ENCODE measurements around the gene A1BG. TPM values are rescaled to one million over a fixed set of nuclear protein-coding genes. Genes with fewer than 3 reads are reported as not detected.
"Not testable (repeated sequence)": the region's sequence is repeated elsewhere in the genome, so short reads cannot be mapped to it uniquely, and the experiment has no call there.

Gene A1BG
- polyA plus RNA-seq, 5 donors, result 0.90 to 4.6 (median 1.9) TPM

DNA sequence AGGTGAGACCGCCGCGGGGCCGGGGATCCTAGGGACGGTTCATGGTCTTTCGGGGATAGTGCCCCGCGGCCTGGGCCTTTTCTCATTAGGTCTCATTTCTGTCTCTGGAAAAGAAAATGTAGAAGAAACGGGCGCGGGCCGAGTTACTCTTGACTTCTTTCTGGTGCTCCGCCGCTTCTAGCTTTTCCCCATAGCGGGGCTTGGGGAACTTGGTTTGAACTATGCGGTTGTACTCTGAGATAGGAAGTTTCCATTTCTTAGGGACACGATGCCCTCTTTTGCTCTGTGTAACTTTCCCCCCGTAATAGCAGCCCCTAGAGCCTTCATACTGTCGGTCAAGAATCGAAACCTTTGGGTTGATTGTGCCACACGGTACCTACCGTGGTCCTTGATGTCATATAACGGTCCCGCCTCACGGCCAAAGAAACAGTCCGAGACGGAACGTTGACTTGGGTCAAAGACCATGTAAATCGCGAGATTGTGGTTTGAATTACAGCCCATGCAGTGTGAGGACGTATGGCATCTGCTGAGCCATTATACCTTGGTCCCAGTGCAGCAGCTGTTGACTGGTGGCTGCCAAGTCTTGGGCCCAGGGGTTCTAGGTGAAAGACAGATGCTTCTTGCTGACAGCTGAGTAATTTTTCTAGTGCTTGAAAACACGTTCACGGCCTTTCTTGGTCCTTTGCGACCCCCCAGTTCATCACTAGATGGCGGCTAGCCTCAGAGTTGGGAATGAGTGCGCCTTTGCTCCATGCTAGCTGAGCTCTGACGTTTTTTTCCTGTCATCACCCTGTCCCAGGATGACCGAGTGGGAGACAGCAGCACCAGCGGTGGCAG lies 34.3 kb upstream of the A1BG start:
- no peak for DNase-seq

DNA sequence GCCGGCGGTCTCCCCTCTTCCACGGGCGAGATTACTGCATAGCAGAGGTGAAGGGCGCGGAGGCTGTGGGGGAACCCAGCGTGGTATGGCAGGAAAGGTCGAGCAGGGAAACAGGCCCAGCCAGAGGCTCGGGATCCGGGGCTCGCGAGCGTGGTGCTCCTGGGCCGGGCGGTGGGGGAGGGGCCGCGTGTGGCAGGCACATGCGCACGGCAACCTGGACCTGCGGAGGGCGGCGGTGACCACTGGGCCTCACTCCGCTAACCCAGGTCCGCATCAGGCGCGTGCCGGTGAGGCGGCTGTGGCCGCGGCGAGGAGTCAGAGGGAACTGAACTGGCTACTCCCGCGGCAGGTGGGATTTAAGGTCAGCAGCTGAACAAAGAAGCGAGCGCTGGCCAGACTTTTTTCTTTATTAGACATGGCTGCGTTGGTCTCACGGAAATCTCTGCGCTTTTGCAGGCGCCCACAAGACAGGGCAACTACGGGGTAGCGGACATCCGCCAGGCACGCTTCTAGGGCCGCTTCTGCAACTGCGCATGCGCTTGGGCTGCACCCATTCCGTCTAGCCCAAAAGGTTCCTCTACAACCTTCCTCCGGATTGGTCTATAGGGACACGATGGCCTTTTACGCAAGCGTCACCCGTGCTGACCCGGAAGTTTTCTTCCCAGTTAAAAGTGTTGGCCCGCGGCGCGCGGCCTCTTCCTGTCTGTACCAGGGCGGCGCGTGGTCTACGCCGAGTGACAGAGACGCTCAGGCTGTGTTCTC lies 33.5 kb upstream of the A1BG start, which contains the start of gene RPS5:
Gene RPS5, plus strand, starts transcription at position 694 of the 762 bp plus-strand sequence. CDS start 869 bp downstream, outside the sequence.
- peak; percentile 97 for DNase-seq

DNA sequence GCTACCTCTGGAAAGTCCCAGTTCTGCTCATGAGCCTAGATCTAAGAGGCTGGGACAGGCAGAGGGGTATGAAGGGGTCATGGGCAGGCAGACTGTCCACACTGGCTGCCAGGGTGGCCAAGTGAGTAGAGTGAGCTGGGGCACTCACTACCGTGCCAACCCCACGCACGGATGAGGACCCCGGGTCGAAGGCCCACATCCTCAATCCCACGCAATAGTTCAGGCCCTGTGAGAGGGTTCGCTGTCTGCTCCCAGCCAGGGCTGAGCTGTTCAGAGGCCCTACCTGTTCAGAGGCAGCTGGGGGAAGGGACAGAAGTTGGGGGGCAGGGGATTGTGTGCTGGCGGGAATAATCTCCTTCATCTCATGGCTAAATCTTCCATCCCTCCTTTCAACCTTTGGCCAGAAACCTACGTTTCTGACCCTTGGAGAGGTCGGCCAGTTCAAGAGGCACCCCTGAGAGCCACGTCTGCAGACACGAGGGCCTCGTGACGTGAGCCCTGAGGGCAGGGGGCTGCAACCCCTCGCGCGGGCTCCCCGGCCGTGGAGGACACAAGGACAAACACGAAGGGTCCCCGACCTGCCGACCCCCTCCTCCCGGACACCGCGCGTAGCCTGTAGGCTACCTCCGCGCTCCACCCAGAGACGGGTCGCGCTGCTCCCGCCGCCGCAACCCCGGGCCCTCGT lies 32.7 kb upstream of the A1BG start:
- DNase-seq, result no peak

DNA sequence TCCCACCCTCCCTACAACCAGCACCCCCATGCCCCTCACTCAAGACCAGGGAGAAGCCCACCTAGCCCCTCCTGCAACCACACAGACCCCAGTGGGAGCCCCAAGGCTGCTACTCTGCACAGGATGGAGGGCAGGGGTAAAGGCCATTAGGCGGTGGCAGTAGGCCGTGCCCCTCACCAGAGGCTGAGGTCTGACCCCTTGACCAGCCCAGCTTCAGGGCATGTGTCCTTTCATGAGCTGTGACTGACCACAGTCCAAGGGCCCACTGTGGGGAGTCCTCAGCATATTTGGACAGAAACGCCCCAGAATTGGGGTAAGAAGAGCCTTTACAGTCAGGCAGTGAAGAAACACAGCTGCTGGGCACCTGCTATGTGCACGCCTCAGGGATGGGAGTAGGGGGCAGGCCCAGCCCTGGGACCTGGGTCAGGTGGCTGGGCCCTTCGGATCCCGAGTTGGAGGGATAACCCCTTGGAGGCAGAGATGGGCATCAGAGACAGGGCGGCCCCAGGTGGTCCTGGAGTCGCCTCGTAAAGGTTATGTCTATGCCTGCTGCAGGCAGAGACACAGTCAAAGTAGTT lies 32.1 kb upstream of the A1BG start:
- DNase-seq, result no peak

DNA sequence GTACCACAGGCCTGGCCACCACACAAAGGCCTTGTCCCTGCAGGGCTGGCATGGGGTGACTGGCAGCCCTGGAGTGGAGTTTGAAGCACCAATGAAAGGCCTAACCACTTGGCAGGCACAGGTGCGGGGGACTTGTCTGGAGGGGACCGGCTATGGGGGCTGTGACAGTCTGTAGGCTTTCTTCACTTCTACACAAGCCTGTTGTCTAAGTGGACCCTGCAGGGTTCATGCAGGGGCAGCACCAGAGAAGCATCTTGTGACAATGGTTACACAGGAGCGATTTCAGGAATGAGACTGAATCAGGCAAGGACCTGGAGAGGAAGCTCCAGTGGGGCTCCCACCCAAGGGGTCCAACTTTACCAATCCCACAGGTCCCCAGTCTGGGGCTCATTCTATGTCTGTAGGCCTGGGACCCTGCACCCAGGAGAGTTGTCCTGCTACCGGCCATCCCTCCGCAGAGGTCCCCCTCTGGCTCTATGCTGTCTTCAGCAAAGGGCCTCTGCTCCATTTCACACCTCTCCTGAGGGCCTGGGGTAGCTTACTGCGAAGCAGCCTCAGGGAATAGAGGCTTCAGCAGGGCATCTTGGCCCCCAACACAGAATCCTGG lies 29.8 kb upstream of the A1BG start:
- no peak for DNase-seq

DNA sequence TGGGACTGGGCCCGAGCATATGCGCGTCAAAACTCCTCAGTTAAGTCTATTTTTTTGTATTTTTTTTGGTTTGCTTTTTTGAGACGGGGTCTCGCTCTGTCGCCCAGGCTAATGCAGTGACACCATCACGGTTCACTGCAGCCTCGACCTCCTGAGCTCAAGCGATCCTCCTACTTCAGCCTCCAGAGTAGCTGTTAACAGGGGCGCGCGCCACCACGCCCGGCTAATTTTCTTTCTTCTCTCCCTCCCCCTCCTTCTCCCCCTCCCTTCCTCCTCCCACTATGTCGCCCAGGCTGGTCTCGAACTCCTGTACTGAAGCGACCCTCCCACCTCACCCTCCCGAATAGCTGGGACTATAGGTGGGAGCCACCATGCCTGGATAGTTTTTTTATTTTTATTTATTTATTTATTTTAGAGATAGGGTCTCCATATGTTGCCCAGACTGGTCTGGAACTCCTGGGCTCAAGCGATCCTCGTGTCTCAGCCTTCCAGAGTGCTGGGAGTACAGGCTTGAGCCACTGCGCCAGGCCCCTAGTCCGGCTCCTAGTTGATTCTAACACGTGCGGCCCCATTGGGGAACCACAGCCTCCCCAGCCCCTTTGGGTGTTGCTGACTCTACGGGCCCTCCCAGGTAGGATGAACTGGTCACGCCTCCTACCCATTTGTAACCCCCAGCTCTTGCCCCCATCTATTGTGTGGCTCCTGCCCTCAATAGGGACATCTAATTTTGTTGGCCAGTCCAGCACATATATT lies 28.3 kb upstream of the A1BG start:
- DNase-seq, result no peak

DNA sequence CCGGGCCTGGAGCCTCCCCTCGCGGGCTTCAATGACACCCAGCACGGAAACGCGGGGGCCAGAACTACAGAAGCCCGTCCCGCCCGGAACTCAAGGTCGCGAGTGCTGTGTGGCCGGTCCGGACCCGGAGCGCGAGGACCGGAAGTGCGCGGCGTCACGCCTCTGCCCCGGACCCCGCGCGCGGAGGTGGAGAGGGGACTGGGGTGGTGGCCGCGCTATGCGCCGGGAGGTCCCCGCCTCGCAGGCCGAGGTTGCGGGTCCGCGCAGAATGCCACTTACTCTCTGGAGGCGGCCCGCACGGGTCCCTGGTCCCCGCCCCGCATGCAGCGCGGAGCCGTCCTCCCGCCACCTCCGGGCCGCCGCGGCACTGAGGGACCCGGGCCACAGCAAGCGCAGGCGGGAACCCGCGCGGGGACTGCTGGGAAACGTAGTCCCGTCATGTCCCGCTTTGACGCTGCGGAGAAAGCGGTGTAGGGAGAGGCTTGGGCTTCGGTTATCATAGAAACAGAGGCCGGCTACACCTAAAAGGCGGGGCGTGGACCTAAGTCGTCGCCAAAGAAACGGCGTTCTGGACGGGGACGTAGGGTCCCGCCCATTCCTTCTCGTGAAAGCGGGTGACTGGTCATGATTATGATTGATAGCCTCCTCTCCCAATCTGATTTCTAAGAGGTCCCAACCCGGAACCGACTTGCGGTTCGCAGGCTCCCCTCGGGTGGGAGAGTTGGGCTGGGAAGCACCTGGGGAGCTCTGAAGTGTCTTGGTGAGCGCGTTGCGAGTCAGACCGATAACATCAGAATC lies 27.6 kb upstream of the A1BG start, which contains the start of gene ZNF837:
Gene ZNF837, minus strand, starts transcription at position 369 of the 798 bp plus-strand sequence. CDS start 11,698 bp downstream, outside the sequence.
- DNase-seq, result peak; percentile 99

DNA sequence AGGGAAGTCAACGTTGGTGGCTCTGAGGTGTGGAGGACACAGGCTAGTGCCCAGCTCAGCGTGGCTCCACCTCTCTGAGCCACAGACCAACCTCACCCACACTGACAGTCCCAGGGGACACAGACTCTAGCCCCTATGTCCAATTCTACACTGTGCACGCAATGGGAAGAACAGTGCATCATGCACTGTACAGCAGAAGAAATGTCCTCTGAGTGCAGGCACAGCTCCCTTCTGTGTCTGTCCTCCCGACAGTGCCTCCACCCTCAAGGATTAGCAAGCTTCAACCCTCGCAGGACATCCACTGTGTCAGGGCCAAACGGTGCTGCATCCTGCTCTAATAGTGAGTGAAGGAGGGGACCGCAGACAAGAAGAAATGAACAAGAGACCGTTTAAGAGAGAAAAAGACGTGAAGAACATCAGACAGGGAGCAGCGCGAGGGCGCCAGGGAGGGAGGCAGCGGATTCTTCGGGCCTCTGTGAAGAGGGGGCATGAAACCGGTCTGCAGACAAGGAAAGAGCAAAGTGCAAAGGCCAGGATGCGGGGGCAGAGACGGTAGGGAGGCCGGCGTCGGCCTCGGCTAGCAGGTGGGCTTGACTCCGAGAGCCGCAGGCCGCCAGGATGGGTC lies 26.9 kb upstream of the A1BG start:
- DNase-seq, result no peak

DNA sequence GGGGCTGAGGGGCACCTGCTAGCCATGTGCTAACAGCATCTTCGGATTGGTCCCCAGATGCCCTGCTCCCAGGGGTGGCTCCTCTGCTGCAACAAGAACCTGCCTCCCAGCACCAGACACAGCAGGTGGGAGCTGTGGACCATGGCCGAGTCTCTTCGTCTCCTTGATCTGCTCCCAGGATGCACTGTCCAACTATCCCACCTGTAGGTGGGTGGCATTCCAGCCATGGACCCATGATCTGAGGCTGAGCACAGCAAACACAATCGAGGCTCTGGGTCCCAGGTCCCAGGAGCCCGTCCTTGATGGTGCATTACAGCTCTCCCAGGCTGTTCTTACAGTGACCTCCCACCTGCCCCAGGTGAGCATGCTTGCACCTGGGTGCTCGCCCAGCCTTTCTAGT lies 26.0 kb upstream of the A1BG start:
- DNase-seq, result no peak

DNA sequence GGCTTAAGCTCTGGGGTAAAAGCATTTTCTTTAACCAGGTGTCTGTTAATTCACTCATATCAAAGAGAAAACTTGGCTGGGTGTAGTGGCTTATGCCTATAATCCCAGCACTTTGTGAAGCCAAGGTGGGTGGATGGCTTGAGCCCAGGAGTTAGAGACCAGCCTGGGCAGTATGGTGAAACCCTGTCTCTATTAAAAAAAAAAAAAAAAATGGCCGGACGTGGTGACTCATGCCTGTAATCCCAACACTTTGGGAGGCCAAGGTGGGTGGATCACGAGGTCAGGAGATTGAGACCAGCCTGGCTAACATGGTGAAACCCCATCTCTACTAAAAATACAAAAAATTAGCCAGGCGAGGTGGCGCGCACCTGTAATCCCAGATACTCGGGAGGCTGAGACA lies 23.4 kb upstream of the A1BG start:
- not testable (repeated sequence) for DNase-seq

DNA sequence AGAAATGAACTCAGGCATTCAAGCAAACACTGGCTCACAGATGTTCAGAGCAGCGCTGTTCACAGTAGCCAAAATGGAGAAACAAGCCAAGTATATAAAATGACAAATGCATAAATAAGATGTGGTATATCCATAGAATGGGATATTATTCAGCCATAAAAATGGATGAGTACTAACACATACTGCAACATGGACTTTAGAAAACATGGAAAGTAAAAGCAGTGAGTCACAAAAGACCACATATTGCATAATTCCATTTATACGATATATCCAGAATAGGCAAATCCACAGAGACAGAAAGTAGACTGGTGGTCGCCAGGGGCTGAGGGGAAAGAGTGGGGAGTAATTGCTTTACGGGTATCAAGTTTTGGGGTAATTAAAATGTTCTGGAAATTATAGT lies 20.9 kb upstream of the A1BG start:
- no peak for DNase-seq

DNA sequence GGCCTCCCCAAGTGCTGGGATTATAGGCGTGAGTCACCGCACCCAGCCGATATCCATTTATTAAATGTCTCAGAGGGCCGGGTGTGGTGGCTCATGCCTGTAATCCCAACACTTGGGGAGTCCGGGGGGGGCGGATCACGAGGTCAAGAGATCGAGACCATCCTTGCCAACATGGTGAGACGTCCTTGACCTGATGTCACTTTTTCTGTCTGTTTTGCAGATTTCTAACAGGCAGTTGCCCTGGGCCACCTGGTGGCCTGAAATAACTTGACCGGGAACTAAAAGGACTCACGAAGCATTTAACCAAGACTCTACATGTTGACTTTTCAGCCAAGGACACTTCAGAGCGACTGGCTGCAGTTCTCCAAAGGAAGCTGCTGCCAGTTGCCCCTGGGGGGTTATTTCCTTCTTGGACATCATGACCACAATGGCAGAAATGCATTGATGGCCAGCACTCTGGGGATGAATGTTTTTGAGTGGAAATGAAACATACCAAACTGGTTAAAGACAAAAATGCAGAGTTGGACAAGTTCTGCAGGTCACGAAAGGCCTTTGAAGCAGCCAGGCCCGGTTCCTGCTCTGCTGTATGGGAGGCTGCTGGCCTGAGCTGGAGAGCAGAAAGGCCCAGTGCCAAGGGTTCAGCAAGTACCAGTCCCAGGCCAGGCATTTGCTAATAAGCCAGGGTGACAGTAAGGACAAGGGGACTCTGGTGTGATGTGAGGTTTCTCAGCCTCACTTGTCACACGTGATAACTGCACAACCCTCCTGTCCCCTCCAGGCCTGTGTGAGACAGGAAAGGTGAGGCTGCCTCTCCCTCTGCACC lies 19.2 kb upstream of the A1BG start:
- DNase-seq, result no peak

DNA sequence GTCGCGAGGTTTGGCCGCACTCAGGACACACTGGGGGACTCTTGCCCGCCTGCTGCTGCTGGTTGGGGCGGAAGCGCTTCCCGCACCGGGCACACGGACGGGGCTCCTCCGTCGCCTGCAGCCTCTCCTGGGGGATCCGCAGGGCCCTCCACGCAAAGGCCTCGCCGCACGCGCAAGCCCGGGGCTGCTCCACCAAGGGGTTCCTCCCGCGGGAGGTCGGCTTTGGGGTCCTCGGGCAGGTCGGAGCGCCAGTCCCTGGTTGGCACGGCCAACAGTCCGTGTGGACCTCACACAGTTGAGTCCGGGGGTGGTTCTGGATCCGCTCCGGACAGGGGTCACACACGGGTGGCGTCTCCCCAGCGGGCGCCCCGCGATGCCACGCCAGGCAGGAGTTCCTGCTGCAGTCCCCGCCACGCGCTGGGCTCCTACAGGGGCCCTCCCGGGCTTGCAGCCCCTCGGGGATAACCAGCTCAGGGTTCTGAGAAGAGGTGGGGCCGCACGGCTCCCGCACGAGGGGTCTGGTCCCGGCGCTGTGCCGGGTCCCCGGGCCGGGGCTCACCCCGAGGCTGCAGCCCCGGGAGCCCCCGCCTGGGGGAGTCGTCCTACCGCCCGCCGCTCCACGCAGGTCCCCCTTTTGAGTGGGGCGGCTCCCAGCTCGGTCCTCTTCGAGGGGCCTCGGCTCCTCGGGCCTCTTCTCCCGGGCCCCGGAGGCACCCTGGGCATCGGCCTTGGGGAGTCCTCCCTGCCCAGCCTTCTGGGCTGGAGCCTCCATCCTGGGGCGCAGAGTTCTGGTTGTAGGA lies 15.5 kb upstream of the A1BG start:
- no peak for DNase-seq

DNA sequence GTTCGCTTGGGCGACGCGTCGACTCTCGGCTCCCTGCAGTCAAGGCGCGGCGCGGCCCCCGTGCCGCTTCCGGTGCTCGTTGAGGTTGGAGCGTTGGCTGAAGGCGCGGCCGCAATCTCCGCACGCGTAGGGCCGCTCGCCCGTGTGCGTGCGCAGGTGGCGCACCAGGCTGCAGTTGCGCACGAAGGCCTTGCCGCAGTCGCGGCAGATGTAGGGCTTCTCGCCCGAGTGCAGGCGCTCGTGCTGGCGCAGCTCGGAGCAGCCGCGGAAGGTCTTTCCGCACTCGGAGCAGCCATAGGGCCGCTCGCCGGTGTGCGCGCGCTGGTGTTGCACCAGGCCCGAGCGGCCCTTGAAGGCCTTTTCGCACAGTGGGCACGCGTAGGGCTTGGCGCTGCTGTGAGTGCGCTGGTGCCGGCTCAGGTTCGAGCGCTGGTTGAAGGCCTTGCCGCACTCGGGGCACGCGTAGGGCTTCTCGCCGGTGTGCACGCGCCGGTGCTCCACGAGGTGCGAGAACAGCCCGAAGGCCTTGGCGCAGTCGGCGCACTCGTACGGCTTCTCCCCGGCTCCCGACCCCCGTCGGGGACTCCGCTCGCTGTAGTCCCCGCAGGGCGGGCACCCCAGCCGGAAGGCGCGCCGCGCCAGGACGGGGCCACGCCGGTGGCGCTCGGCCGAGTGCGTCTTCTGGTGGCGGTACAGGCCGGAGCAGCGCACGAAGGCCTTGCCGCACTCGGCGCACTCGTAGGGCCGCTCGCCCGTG lies 14.6 kb upstream of the A1BG start:
- DNase-seq, result no peak

DNA sequence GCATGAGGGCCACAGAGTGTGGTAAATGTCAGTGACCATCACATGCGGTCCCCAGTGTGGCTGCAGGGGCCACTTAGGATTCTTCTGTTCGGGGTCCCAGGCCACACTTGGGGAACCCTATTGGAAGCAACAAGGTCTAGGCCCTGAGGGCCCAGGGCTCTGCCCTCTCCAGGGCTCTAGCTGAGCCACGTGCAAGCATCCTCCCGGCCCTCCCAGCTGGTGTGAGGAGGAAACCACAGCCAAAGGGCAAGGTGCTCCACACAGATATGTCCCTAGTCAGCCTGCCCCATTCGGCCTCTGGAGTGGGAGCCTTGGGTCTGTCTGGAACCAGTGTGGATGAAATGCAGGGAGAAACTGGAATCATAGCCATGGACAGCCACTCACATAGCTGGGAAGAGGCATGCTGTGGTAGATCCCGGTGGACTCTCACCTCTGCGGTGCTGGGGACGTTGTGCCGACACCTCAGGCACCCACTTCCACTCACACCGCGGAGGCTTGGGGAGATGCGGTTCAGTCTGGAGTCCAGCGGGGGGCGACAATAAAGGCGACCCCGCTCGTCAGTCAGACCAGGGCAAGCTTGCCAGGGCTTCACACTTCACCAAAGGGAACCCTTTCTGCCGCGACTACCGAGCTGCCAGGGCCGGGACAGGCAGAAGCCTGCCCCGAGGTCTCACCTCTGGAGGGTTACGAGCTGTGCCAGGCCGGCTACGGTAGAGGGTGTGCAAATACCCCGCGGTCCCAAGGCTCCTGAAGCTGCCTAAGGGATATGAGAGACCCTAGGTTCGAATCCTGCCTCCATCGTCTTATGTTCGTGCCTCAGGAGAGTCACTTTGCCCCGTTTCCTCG lies 13.5 kb upstream of the A1BG start:
- no peak for DNase-seq

DNA sequence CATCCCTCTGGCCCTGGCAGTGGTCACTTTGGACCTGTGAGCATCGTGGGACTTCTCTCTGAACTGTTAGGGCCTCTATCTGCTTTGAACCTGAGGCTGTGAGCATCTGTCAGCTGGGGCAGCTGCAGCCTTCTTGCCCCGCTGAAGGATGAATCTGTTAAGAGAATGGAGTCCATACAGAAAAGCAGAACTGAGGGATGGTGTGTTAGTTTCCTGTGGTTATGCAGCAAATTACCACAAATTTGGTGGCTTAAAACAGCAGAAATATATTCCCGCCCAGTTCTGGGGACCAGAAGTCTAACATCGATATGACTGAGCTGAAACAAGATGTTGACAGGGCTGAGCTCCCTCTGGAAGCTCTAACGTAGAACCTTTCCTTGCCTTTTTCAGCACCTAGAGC lies 10.9 kb upstream of the A1BG start:
- no peak for DNase-seq

All from right lung (tissue), 5 donors.